Liver (tissue), 9 donors: ENCODE data around the gene CDH13. TPM values are rescaled to one million over a fixed set of nuclear protein-coding genes. Genes with fewer than 3 reads are reported as not detected.

Experiments
- DNase-seq: peaks from one replicate; pipeline ENCODE4 v3.0.0-alpha.2; 2017; ENCODE audit warnings: low spot score
- H3K27ac ChIP-seq, 2 donors: one replicate each; pipeline ENCODE4 v1.7.0; 2013; ENCODE audit warnings: inconsistent platforms in 2 of 2, low read length in 2 of 2, control low read depth in 1 of 2, low read depth in 1 of 2, mild to moderate bottlenecking in 1 of 2
- H3K27me3 ChIP-seq, 4 donors: one replicate each; pipeline versions ENCODE4 v1.6.1 to v1.7.0; 2013; ENCODE audit warnings: low read length in 3 of 4, inconsistent platforms in 1 of 4, mild to moderate bottlenecking in 1 of 4, moderate library complexity in 1 of 4; ENCODE audit not compliant: control insufficient read depth in 4 of 4, insufficient read depth in 4 of 4
- H3K36me3 ChIP-seq, 4 donors: one replicate each; pipeline versions ENCODE4 v1.6.1 to v1.7.0; 2013; ENCODE audit warnings: low read length in 3 of 4, mild to moderate bottlenecking in 3 of 4, low read depth in 1 of 4, moderate library complexity in 1 of 4; ENCODE audit not compliant: control insufficient read depth in 4 of 4, insufficient read depth in 3 of 4
- H3K4me1 ChIP-seq, 4 donors: one replicate each; pipeline versions ENCODE4 v1.6.1 to v1.7.0; 2013; ENCODE audit warnings: low read length in 3 of 4, mild to moderate bottlenecking in 3 of 4, moderate library complexity in 1 of 4; ENCODE audit not compliant: control insufficient read depth in 4 of 4, insufficient read depth in 4 of 4
- H3K4me3 ChIP-seq, 3 donors: one replicate each; pipeline versions ENCODE4 v1.6.1 to v1.7.0; 2013; ENCODE audit warnings: low read length in 3 of 3, control low read depth in 1 of 3, low read depth in 1 of 3, mild to moderate bottlenecking in 1 of 3
- H3K9ac ChIP-seq, 2 donors: one replicate each; pipeline ENCODE4 v1.7.0; 2013; ENCODE audit warnings: low read length in 2 of 2, mild to moderate bottlenecking in 2 of 2, moderate library complexity in 2 of 2, control low read depth in 1 of 2, low read depth in 1 of 2
- H3K9me3 ChIP-seq, 4 donors: one replicate each; pipeline versions ENCODE4 v1.6.1 to v1.7.0; 2013; ENCODE audit warnings: low read length in 3 of 4; ENCODE audit not compliant: control insufficient read depth in 4 of 4
- ATF3 ChIP-seq: IDR thresholded peaks from 2 replicates; pipeline ENCODE4 v1.6.1; 2016; ENCODE audit warnings: antibody characterized with exemption
- CTCF ChIP-seq: fragments of 150-350 bp; IDR thresholded peaks from 2 replicates; pipeline ENCODE4 v1.5.1; 2017; ENCODE audit warnings: improper control_type of control experiment, low read depth, low read length; ENCODE audit not compliant: missing input control
- EGR1 ChIP-seq, 2 donors: IDR thresholded peaks; 2 replicates each; pipeline ENCODE4 v1.6.1; 2016 to 2018; ENCODE audit warnings: antibody characterized with exemption in 2 of 2, low read depth in 2 of 2
- FOXA1 ChIP-seq: IDR thresholded peaks from 2 replicates; pipeline ENCODE4 v1.6.1; 2016; ENCODE audit warnings: antibody characterized with exemption
- FOXA2 ChIP-seq: IDR thresholded peaks from 2 replicates; pipeline ENCODE4 v1.6.1; 2016; ENCODE audit warnings: antibody characterized with exemption
- GABPA ChIP-seq, 2 donors: IDR thresholded peaks in 1 of 2; conservative IDR thresholded peaks in 1 of 2; 2 replicates each; pipeline ENCODE4 v1.6.1; 2016; ENCODE audit warnings: antibody characterized with exemption in 2 of 2, mild to moderate bottlenecking in 1 of 2, moderate library complexity in 1 of 2
- HNF4A ChIP-seq, 2 donors: conservative IDR thresholded peaks; 2 replicates each; pipeline ENCODE4 v1.6.1; 2016; ENCODE audit warnings: antibody characterized with exemption in 2 of 2, mild to moderate bottlenecking in 2 of 2
- HNF4G ChIP-seq: IDR thresholded peaks from 2 replicates; pipeline ENCODE4 v1.6.1; 2016; ENCODE audit warnings: antibody characterized with exemption
- JUND ChIP-seq, 2 donors: IDR thresholded peaks; 2 replicates each; pipeline ENCODE4 v1.6.1; 2016; ENCODE audit warnings: antibody characterized with exemption in 2 of 2
- MAX ChIP-seq: IDR thresholded peaks from 2 replicates; pipeline ENCODE4 v1.6.1; 2016; ENCODE audit warnings: antibody characterized with exemption
- NR2F2 ChIP-seq: IDR thresholded peaks from 2 replicates; pipeline ENCODE4 v1.6.1; 2016; ENCODE audit warnings: antibody characterized with exemption
- RAD21 ChIP-seq, 2 donors: IDR thresholded peaks; 2 replicates each; pipeline ENCODE4 v1.6.1; 2016; ENCODE audit warnings: antibody characterized with exemption in 2 of 2, mild to moderate bottlenecking in 2 of 2
- REST ChIP-seq: IDR thresholded peaks from 2 replicates; pipeline ENCODE4 v1.6.1; 2016; ENCODE audit warnings: antibody characterized with exemption, mild to moderate bottlenecking
- RXRA ChIP-seq, 2 donors: IDR thresholded peaks; 2 replicates each; pipeline ENCODE4 v1.6.1; 2017 to 2018; ENCODE audit warnings: antibody characterized with exemption in 2 of 2, mild to moderate bottlenecking in 1 of 2
- SP1 ChIP-seq: IDR thresholded peaks from 2 replicates; pipeline ENCODE4 v1.6.1; 2018; ENCODE audit warnings: antibody characterized with exemption, mild to moderate bottlenecking
- TAF1 ChIP-seq: conservative IDR thresholded peaks from 2 replicates; pipeline ENCODE4 v1.6.1; 2016; ENCODE audit warnings: antibody characterized with exemption, mild to moderate bottlenecking
- YY1 ChIP-seq: IDR thresholded peaks from 2 replicates; pipeline ENCODE4 v1.6.1; 2016; ENCODE audit warnings: antibody characterized with exemption, mild to moderate bottlenecking
- WGBS: extraction: QIAGEN DNeasy Blood & Tissue Kit; methylation state at CpG from one replicate; pipeline ENCODE4 v1.1.7; 2013; 5-methylcytosine and 5-hydroxymethylcytosine counted together
- polyA plus RNA-seq, 2 donors: library from polyadenylated mRNA; stranded (reverse) in 1 of 2; unstranded in 1 of 2; fragments of 200-250 nt in 1 of 2; fragments of >200 nt in 1 of 2; fragmentation: Nextera tagmentation in 1 of 2; extraction: Ambion mirVana in 1 of 2; gene quantifications; one replicate each; pipeline versions ENCODE4 v1.2.1 to v1.2.3, GENCODE V29; 2013 to 2015
- total RNA-seq, 2 donors: library from RNA; depleted of rRNA; stranded (reverse); fragments of >200 nt; gene quantifications; one replicate each; pipeline ENCODE4 v1.2.3, GENCODE V29; 2014
- donor health status: healthy.
- donor health status: healthy.
- donor health status: healthy.
- donor health status: healthy.
- donor health status: healthy.

The CDH13 gene
- total and polyA plus RNA-seq, 4 donors = 0.21 to 1.5 (median 0.58) TPM

- TF ChIP-seq REST = no peak
- TF ChIP-seq FOXA2 = no peak
- TF ChIP-seq NR2F2 = no peak
- no peak for TF ChIP-seq YY1
- TF ChIP-seq ATF3 = no peak
- TF ChIP-seq RAD21 (IDR thresholded peaks at IDR 0.05) = no peak
- TF ChIP-seq HNF4G = no peak
- no peak for TF ChIP-seq SP1
Measured at GRCh38 chr16:83310816-83311215, 684.0 kb downstream of the CDH13 start (continued).

GRCh38 chr16:83312015-83312717 lies 685.4 kb downstream of the CDH13 start:
- Histone ChIP-seq H3K36me3 (no peaks in the 10 kb centered on the region), H3K27ac (no peak overlapping the region), H3K4me1 (no peaks in the 10 kb centered on the region), H3K27me3 (peaks cover 0 to 4% (median 0%) of the 10 kb centered on the region in 4 donors), H3K4me3 (no peak overlapping the region), H3K9me3 (no peaks in the 10 kb centered on the region), H3K9ac (no peak overlapping the region)
- 79% methylated on average over 3 of the region's 3 CpGs for WGBS
- no peak for DNase-seq
- no peak for TF ChIP-seq TAF1
- no peak for TF ChIP-seq FOXA1
- no peak for TF ChIP-seq RXRA (IDR thresholded peaks at IDR 0.05)
- TF ChIP-seq HNF4G = no peak
- TF ChIP-seq MAX = no peak
- TF ChIP-seq FOXA2 = no peak
- no peak for TF ChIP-seq GABPA (IDR thresholded peaks at IDR 0.05 in 1 of 2, conservative IDR thresholded peaks at IDR 0.05 in 1 of 2)
- TF ChIP-seq ATF3 = no peak
- no peak for TF ChIP-seq YY1

GRCh38 chr16:83312718-83313245 lies 686.0 kb downstream of the CDH13 start:
- no peak overlapping the region for H3K9ac ChIP-seq
- TF ChIP-seq NR2F2 (no peak), GABPA (IDR thresholded peaks at IDR 0.05 in 1 of 2, conservative IDR thresholded peaks at IDR 0.05 in 1 of 2) (no peak), REST (no peak), CTCF (no peak), EGR1 (IDR thresholded peaks at IDR 0.05; ENCODE audit: low read depth in 2 of 2) (no peak), YY1 (no peak), RAD21 (IDR thresholded peaks at IDR 0.05) (no peak), HNF4G (no peak), HNF4A (conservative IDR thresholded peaks at IDR 0.05) (no peak), MAX (no peak), JUND (IDR thresholded peaks at IDR 0.05) (no peak), SP1 (no peak), TAF1 (no peak)
- no peak for DNase-seq
- H3K27ac ChIP-seq = no peak overlapping the region
- WGBS = 78% methylated on average over 1 of the region's 1 CpG
- no peak overlapping the region for H3K4me3 ChIP-seq
- no peaks in the 10 kb centered on the region for H3K9me3 ChIP-seq
- no peaks in the 10 kb centered on the region for H3K36me3 ChIP-seq
- H3K27me3 ChIP-seq = peaks cover 0 to 4% (median 0%) of the 10 kb centered on the region in 4 donors
- H3K4me1 ChIP-seq = no peaks in the 10 kb centered on the region
